KOPT-K1 (cell line): ENCODE data around the gene RAB40B.

Experiments used
- H3K27ac ChIP-seq: fragments of 200-600 bp; sonication (generic); 2 replicates; pipeline ENCODE4 v1.5.1; 2016; ENCODE audit warnings: antibody characterized with exemption, mild to moderate bottlenecking, low read depth, low read length; ENCODE audit not compliant: poor library complexity, severe bottlenecking
- H3K36me3 ChIP-seq: fragments of 200-600 bp; sonication (generic); 2 replicates; pipeline ENCODE4 v1.5.1; 2017; ENCODE audit warnings: antibody characterized with exemption, mild to moderate bottlenecking, low read length, moderate library complexity; ENCODE audit not compliant: insufficient read depth
- H3K9me3 ChIP-seq: fragments of 200-600 bp; sonication (generic); 2 replicates; pipeline ENCODE4 v1.5.1; 2017; ENCODE audit warnings: antibody characterized with exemption, low read length, mild to moderate bottlenecking; ENCODE audit not compliant: insufficient read depth, poor library complexity, severe bottlenecking

The RAB40B gene

GRCh38 chr17:82615084-82616020 is 83.1 kb downstream of the RAB40B start:
- peaks cover 74% of the 10 kb centered on the region for H3K36me3 ChIP-seq
- no peak overlapping the region for H3K27ac ChIP-seq
- H3K9me3 ChIP-seq, result no peaks in the 10 kb centered on the region

DNA sequence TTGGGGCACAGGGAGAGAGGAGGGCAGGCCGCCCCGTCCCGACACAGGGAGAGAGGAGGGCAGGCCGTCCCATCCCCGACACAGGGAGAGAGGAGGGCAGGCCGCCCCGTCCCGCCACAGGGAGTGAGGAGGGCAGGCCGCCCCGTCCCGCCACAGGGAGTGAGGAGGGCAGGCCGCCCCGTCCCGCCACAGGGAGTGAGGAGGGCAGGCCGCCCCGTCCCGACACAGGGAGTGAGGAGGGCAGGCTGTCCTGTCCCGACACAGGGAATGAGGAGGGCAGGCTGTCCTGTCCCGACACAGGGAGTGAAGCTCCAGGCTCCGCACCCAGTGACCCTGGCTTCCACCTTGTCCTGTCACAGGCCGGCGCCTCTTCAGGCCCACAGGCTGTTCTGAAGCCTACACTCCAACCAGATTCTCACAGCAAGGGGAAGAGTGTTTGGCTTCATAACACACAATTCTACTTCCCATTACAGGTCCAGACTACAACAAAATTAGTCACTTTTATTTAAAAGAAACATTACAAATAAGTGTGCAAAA is 84.3 kb downstream of the RAB40B start:
- no peak overlapping the region for H3K27ac ChIP-seq
- H3K9me3 ChIP-seq, result no peaks in the 10 kb centered on the region
- H3K36me3 ChIP-seq, result peaks cover 62% of the 10 kb centered on the region

DNA sequence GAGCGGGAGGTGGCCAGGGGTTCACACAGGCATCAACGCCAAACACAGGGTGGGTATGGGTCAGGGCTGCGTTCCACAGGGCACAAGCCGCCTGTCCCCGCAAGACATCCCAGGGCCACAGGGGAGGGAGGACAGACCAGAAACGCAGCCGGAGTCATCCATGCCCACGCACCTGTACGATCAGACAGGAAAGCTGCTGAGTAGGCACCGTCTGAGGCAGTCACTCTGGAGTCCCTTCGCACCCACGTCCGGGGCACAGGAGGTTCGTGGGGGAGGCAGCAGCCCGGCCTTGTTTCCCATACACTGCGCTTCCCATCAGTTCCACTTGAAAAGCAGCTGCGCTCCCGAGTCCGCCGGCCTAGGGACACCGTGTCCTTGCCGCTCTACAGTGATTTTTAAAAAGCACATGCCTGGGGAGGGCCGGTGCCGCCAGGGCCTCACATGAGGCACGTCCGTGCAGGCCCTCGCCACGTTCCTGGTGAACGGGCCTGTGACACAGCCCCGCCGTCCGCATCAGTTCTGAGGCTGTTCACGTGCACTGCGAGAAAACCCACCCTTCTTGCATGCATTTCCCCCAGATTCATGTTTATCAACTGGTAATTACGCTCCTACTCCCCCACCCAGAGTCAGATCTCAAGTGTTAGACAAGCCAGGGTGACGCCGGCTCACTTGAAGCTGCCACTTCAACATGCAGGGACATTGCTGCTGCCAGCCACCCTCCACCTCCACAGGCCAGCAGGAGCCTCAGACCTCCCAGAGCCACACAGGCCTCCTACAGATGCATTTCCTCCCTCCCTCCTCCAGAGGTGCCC is 85.0 kb downstream of the RAB40B start:
- H3K27ac ChIP-seq, result no peak overlapping the region
- no peaks in the 10 kb centered on the region for H3K9me3 ChIP-seq
- H3K36me3 ChIP-seq, result peaks cover 55% of the 10 kb centered on the region

DNA sequence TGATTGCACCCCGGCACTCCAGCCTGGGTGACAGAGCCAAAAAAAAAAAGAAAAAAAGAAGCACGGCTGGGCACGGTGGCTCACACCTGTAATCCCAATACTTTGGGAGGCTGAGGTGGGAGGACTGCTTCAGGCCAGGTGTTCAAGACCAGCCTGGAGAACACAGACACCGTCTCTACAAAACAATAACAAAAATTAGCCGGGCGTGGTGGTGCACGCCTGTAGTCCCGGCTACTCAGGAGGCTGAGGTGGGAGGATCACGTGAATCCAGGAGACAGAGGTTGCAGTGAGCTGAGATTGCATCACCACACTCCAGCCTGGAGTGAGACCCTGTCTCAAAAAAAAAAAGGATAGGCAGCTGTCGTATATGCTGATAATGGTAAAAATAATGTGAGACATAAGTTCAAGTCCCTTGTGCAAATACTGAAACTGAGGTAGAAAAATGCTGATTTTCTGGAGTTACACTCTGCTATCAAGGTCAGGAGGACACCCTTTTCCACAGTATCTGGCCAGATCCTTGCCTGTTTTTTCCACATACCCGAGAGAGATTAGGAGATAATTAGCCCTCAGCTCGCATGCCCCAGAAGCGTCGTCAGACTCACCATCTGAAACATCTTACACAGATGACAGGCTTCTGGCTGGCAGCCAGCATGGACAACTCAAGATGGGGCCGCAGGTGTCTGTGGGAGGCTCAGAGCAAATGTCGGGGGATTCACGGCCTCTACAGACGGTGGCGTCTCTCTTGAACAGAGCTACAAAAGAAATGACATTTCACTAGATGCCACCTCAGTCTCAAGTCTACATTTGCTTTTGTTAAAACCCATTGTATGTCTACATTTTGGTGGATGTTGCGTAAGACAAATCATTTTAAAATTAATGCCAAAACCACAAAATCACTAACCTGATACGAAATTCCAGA is 87.1 kb downstream of the RAB40B start:
- peaks cover 38% of the 10 kb centered on the region for H3K36me3 ChIP-seq
- no peaks in the 10 kb centered on the region for H3K9me3 ChIP-seq
- H3K27ac ChIP-seq, result no peak overlapping the region

DNA sequence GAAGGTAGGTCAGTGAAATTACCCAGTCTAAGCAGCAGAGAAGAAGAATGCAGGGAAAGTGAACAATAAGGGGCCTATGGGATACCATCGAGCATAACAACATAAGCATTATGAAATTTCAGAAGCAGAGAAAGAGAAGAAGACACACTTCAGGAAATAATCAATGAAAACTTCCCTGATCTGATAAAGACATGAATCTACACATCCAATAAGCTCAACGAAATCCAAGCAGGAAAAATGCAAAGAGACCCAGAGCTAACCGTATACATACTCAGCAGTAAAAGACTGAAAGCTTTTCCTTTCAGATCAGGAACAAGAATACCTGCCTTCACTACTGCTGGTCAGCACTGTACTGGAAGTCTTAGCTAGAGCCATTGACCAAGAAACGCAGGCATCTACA is 88.8 kb downstream of the RAB40B start:
- H3K27ac ChIP-seq, result no peak overlapping the region
- no peaks in the 10 kb centered on the region for H3K9me3 ChIP-seq
- H3K36me3 ChIP-seq, result peaks cover 38% of the 10 kb centered on the region

GRCh38 chr17:82608816-82609215 is 89.7 kb downstream of the RAB40B start:
- H3K27ac ChIP-seq, result no peak overlapping the region
- H3K9me3 ChIP-seq, result no peaks in the 10 kb centered on the region
- peaks cover 38% of the 10 kb centered on the region for H3K36me3 ChIP-seq

GRCh38 chr17:82605939-82606600 is 92.4 kb downstream of the RAB40B start:
- Histone ChIP-seq H3K9me3 (no peaks in the 10 kb centered on the region), H3K36me3 (peaks cover 56% of the 10 kb centered on the region), H3K27ac (no peak overlapping the region)
